GM21360 (cell line): ENCODE measurements around the gene ARFGEF2.
"Not testable (repeated sequence)": the region's sequence is repeated elsewhere in the genome, so short reads cannot be mapped to it uniquely, and the experiment has no call there.

Experiments
- ATAC-seq: cut with Tn5 transposase; IDR thresholded peaks from one replicate; pipeline ENCODE4 v1.9.1; 2021; ENCODE audit warnings: mild to moderate bottlenecking, moderate library complexity; ENCODE audit not compliant: unreplicated experiment

Gene ARFGEF2

GRCh38 chr20:48949304-48950170 is 28.0 kb downstream of the ARFGEF2 start:
- no peak for ATAC-seq

DNA sequence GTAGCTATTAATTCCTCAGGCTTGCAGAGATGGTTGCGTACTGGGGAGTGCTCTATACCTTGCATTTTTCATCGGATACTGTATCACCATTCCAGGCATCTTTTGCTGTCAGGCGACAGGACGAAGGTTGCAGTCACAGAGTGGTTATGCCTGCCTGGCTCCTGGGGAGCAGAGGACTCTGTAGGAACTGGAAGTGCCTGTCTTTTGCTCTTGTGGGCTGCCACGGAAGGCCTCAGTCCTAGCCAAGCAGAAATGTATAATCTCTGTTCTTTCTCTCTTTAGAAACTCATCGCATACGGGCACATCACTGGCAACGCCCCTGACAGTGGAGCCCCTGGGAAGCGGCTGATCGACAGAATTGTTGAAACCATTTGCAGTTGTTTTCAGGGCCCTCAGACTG is 29.5 kb downstream of the ARFGEF2 start:
- ATAC-seq: no peak

GRCh38 chr20:48951646-48952045 is 30.1 kb downstream of the ARFGEF2 start:
- no peak for ATAC-seq

DNA sequence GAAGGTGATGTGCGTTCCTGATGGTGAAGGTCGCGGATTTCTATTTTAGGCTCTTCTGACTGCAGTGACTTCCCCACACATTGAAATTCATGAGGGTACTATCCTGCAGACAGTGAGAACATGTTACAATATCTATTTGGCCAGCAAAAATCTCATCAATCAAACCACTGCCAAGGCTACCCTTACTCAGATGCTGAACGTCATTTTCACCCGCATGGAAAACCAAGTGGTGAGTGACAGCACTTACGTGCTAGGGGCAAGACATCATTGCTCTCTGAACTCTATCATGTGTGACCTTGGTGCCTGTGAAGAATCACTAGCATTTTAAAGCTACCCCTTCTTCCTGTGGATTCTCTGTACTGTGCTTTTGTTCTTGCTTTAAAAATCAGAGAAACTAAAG is 31.1 kb downstream of the ARFGEF2 start:
- no peak for ATAC-seq

- ATAC-seq: no peak
These were observed 32.1 kb downstream of the ARFGEF2 start for GRCh38 chr20:48953653-48954052.

DNA sequence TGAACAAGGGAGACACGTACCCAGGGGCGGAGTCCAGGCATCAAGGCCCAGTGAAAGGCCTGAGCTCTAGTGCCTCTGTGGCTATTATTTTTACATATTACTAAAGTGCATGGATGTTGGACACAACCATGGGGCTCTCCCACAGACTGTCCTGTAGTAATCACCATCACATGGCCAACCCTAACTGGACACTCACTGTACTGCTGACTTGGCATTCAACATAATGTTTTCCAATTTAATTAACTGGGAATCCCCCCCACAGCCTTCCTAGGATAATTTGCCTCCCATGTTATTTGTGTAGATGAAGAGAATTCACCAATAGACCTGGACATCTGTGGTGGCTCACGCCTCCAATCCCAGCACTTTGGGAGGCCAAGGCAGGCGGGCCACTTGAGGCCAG is 34.5 kb downstream of the ARFGEF2 start:
- ATAC-seq: no peak

GRCh38 chr20:48957053-48957481 is 35.6 kb downstream of the ARFGEF2 start:
- ATAC-seq: no peak

DNA sequence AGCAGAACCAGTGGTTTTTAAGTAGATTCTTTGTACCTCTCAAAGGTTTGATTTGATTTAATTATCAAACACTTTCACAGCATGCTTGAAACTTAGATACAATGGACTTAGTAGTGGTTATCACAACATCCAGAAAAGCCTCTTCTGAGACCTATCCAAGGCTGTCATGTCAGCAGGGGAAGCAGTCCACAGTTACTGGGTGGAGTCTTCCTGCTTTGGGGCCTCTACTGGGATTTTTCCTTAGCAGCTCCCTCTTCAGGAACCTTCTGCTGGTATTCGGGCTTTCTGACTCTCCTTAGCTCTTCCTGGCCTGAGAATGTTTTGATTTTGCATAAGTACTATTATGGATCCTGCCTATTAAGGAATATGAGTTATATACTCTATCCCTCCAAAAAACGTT is 36.0 kb downstream of the ARFGEF2 start:
- no peak for ATAC-seq

DNA sequence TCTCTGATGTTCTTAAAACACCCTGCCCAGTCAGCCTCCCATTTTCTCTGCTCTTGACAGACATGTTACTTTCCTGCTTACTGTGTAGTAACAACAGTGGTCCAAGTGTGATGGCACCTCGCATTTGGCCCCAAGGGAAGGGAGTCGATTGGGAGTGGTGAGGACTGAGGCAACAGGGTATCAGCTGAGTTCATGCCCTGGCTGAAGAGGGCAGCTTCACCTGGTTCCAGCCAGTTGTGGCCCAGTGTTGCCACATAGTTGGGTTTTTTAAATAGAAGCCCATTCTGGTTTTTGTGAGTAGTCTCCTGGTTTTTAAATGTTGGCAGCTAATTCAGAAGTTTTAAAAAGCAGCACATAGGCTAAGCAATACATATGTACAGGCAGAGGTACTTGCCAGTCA is 37.2 kb downstream of the ARFGEF2 start:
- ATAC-seq: no peak

- no peak for ATAC-seq
These were observed 38.5 kb downstream of the ARFGEF2 start for GRCh38 chr20:48959899-48960550.

- no peak for ATAC-seq
These were observed 40.9 kb downstream of the ARFGEF2 start for GRCh38 chr20:48962421-48962820.

GRCh38 chr20:48962976-48963771 is 41.7 kb downstream of the ARFGEF2 start:
- no peak for ATAC-seq

DNA sequence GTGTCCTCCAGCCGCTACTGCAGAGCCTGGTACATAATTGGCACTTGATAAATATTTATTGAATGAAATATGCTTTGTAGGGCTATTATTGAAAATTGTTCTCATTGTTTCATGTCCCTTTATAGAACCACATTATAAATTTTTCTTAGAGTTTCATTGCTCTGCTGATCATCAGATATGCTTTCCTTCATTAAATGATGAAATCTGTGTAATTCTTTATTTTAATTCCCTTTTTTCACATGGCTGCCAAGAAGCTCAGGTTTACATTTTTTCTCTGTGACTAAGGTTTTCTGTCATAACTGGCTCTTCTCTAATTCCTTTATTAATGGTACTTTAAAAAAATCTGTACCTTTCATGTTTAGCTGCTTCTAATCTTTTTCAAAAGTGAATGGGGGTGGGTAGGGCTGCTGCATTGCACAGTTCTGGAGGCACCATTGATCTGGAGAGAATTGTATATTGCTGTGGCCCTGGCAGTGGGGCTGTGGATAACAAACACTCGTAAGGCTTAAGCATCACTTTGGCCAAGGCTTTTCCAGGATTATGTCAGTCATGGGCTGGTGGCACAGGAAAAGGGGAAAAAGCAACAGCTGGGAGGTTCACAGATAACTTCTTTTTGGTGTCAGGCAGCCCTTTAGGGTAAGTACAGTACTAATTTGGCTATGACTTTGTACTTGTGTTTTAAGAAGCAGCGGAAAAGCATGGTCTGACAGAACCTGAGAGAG is 43.8 kb downstream of the ARFGEF2 start:
- no peak for ATAC-seq

- ATAC-seq: no peak
These were observed 49.3 kb downstream of the ARFGEF2 start for GRCh38 chr20:48970681-48971365.

DNA sequence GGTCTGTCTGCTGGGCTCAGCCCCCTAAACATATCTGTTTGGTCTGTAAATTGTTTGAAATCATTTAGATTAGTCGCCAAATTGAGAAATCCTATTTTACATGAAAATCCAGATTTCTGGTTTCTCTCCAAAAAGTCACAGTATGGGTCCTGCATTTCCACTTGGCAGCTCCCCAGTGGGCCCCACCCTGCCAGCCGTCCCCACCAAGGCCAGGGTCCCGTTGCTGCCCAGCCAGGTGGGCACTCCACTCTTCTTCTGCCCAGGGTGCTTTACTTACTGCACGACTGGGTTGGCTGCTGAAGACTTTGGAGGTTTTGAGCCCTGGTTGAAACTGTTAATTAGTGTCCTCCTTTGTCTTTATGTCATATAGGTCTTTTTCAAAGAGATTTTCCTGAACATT is 50.4 kb downstream of the ARFGEF2 start:
- ATAC-seq: no peak

DNA sequence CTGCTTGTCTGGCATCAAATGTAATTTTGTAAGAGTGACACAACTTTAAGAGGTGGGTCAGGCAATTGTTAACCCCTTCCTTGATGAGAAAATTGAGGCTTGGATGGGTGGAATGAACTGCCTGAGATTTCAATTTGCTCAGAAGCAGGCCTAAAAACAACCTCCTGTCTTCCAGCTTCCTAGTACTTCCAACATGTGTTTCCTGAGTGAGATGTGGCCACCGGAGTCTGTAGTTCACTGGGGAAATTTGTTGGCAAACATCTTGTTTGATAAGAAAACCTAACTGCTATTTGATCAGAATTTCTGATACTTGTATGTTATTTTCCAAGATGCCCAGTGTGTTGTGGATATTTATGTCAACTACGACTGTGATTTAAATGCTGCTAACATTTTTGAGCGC is 51.3 kb downstream of the ARFGEF2 start:
- ATAC-seq: no peak

- ATAC-seq: no peak
These were observed 54.4 kb downstream of the ARFGEF2 start for GRCh38 chr20:48975955-48976354.

DNA sequence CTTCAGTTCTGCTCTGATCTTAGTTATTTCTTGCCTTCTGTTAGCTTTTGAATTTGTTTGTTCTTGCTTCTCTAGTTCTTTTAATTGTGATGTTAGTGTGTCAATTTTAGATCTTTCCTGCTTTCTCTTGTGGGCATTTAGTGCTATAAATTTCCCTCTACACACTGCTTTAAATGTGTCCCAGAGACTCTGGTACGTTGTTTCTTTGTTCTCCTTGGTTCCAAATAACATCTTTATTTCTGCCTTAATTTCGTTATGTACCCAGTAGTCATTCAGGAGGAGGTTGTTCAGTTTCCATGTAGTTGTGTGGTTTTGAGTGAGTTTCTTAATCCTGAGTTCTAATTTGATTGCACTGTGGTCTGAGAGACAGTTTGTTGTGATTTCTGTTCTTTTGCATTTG is 58.5 kb downstream of the ARFGEF2 start:
- not testable (repeated sequence) for ATAC-seq

DNA sequence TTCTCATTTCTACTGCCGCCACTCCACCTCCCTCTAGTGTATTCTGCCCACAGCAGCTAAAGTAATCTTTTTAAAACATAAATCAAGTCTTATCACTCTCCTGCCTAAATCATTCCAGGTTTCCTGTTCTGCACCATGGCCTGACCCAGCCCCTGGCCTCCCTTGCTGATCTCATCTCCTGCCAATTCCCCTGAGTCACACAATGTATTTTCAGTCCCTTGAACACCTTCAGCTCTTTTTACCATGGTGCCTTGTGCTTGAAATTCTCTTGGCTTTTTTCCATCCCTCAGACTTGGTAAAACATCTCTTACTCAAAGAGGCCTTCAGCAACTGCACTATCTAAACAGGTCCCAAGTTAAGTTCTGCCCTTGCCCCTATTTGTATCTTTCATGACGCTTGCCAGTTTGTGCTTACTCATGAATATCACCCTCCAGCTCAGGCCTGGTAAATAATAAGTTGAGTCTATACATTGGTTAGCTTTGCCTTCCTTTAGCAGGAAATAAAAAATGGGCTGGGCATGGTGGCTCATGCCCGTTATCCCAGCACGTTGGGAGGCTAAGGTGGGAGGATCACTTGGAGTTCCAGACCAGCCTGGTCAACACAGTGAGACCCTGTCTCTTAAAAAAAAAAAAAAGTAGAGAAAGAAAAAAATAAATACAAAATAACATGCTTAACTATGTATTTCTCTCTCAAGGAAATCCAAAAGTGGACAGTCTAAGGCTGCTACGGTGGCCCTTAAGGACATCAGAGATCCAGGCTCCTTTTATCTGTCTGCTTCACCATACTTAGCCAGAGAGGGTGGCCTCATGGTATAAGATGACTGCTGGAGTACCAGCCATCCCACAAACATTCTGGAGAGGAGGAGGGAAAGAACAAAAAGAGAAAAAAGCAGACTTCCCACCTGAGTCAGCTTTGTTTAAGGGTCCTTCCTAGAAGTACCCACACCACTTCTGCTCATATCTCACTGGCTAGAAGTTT is 62.2 kb downstream of the ARFGEF2 start:
- ATAC-seq: no peak
